Omental fat pad (tissue), 4 donors: ENCODE results near the gene GRIA2. TPM values are rescaled to one million over a fixed set of nuclear protein-coding genes. Genes with fewer than 3 reads are reported as not detected.

Source experiments
- ATAC-seq: fragments of 150-250 bp; one replicate; pipeline ENCODE4 v1.9.1; 2016; ENCODE audit warnings: mild to moderate bottlenecking, moderate library complexity; ENCODE audit not compliant: low FRiP score
- DNase-seq: peaks from one replicate; pipeline ENCODE4 v3.0.0-alpha.2; 2019; ENCODE audit warnings: low spot score
- total RNA-seq, 4 donors: library from RNA; depleted of rRNA; stranded (reverse); fragments of >200 nt; gene quantifications; one replicate each; pipeline ENCODE4 v1.1.0, GENCODE V29; 2016
- TF ChIP-seq, protein P1 (sequence below), 3 donors: fragments of 450-650 bp; IDR thresholded peaks; one replicate each; pipeline ENCODE4 v1.5.1; 2016 to 2017; ENCODE audit warnings: antibody characterized with exemption in 3 of 3, mild to moderate bottlenecking in 3 of 3, moderate library complexity in 2 of 3

Gene GRIA2
- total RNA-seq, 4 donors from 2014 or later = not detected

DNA sequence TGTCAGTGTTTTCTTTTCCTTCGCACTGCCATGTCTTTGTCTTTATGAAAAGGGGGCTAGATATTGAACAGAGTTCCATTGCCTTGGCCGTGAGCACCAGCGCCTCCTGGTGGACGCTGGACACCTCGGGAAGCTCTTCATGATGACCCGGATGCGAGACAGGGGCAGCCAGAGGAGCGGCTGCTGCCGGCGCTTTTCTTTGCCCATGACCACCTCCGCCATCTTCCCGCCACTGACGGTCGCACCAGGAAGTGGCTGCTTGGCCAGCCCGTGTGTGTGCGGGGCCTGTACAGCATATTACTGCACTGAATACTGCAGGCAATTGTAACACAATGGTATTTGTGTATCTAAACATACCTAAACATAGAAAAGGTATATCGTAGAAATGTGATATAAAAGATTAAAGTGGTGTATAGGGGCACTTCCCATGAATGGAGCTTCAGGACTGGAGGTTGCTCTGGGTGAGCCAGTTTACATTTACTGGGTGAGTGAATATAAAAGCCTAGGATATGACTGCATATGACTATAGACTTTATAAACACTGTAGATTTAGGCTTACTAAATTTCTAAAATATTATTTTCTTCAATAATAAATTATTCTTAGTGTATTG, 15.8 kb upstream of the GRIA2 start:
- TF ChIP-seq, protein P1, sequence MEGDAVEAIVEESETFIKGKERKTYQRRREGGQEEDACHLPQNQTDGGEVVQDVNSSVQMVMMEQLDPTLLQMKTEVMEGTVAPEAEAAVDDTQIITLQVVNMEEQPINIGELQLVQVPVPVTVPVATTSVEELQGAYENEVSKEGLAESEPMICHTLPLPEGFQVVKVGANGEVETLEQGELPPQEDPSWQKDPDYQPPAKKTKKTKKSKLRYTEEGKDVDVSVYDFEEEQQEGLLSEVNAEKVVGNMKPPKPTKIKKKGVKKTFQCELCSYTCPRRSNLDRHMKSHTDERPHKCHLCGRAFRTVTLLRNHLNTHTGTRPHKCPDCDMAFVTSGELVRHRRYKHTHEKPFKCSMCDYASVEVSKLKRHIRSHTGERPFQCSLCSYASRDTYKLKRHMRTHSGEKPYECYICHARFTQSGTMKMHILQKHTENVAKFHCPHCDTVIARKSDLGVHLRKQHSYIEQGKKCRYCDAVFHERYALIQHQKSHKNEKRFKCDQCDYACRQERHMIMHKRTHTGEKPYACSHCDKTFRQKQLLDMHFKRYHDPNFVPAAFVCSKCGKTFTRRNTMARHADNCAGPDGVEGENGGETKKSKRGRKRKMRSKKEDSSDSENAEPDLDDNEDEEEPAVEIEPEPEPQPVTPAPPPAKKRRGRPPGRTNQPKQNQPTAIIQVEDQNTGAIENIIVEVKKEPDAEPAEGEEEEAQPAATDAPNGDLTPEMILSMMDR (IDR thresholded peaks at IDR 0.05) = no peak
- DNase-seq (no peak), ATAC-seq (no peak)

DNA sequence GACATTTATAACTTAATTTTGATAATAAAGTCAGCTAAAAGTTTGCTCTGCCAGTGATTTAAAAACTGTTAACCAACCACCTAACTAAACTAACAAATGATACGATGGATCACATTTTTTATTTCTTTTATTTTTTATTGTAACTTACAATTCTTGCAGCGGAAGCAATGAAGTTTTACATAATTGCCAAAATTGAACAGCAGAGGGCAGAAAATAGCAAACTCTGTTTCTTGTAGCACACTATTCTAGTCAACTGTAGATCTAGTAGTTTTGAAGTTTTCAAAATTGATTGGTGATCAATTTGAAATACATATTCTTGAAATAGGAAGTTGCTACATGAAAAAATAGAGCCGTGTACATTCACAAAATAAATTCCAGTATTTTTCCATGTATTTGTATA, 2.8 kb upstream of the GRIA2 start:
- no peak for ATAC-seq
- no peak for DNase-seq
- TF ChIP-seq, protein P1 (IDR thresholded peaks at IDR 0.05) = no peak

DNA sequence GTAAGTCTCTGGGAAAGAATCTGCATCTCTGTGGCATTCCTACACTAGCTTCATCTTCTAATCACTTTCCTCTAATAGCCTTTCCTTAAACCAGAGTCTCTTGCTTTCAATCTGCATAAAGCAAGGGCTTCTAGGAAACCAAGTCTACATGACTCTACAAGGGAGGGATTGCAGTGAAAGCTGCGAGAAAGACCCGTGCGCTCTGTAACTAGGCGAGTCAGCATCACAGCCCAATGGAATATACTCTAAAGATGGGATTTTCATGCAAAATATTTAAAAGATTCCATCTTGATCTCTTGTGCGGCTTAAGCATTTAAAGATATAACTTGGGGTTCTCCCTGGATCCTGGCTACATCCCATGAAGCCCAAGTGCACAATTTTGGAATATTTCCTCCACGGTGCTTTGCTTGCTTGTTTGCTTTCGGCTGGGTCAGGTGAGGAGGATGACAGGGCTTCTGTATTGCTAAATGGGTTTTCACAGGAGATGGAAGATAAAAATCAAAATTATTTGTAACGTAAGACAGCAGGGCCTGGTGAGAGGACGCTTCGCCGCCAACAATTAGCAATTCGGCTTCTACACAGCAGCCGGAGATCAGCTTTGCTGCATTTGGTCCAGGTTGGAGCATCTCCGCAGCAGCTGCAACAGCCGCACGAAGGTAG, 687 bp upstream of the GRIA2 start:
- no peak for DNase-seq
- TF ChIP-seq, protein P1 (IDR thresholded peaks at IDR 0.05) = no peak
- ATAC-seq = no peak

DNA sequence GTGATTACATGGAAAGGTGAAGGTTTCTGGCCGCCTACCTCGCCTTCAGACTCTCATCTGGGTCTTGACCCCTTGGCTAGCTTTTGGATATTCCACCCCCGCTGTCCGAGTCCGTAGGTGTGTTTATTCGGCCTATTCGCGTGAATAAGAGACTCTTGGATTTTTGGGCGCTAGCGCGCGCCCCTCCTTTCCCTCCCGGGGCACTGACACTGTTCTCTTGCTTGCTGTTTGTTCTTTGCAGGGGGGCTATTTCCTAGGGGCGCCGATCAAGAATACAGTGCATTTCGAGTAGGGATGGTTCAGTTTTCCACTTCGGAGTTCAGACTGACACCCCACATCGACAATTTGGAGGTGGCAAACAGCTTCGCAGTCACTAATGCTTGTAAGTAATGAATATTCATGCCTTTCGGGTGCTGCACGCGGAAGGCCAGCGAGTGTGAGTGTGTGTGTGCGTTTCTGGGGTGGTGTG, 932 bp downstream of the GRIA2 start:
- TF ChIP-seq, protein P1 (IDR thresholded peaks at IDR 0.05) = no peak
- no peak for ATAC-seq
- no peak for DNase-seq

DNA sequence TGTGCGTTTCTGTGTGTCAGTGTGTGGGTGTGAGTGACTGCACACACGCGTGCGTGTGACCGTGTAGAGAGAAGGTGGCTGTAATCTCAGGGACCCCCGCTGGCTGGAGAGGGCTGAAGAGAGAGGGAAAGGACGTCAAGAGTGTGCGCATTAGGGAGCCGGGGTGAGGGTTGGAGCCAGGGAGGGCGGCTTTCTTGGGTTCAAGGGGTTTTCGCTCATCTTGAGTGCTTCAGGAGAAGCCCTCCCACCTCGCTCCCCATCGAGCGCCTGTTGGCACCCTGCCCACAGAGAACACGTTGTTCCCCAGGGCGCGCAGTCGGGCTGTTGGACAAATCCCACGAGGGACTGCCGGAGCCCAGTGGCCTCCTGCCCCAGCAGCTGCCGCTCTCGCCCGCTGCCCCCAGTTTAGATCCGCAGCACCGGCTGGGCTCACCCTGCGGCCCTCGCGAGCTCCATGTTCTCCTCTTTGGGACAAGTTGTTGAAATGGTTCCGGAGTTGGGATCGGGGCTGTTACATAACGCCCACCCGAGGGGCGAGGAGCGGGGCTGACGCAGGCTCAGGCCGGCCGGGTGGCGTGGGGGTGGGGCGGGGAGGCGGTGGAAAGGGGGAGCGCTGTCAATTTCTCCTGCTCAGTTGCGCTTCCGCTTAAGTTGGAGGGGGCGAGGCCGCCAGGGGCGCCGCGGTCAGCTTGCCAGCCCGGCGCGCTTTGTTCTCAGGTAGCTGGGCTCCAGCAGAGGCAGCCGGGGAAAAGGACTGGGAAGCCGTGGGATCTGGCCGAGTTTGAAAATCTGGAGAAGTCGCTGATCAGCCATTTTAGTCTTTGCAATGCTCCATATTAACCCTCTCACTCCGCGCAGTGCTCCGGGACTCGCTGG, 1.6 kb downstream of the GRIA2 start:
- TF ChIP-seq, protein P1 (IDR thresholded peaks at IDR 0.05) = no peak
- ATAC-seq = no peak

DNA sequence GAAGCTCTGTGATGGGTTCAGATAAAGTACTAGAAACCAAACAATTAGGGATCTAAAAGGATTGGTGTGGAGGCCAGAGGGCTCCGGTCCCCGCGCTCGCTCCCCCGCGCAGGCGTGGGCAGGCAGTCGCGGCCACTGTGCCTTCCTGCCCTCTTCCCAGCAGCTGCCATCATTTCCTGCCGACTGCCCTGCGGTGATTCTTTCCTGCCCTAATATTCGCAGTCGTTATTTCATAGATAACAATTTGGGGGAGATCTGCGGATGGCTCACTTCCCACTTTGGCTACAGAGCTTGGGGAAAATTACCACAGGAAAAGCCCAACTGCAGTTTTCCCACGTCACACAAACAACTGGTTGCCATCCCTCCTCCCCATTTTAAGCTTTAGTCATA, 2.2 kb downstream of the GRIA2 start:
- TF ChIP-seq, protein P1 (IDR thresholded peaks at IDR 0.05) = no peak
- ATAC-seq (no peak), DNase-seq (no peak)

More for the DNA sequence above, 1.6 kb downstream of the GRIA2 start:
- DNase-seq = no peak
